ENCODE results near the gene SYNE2.

The SYNE2 gene

DNA sequence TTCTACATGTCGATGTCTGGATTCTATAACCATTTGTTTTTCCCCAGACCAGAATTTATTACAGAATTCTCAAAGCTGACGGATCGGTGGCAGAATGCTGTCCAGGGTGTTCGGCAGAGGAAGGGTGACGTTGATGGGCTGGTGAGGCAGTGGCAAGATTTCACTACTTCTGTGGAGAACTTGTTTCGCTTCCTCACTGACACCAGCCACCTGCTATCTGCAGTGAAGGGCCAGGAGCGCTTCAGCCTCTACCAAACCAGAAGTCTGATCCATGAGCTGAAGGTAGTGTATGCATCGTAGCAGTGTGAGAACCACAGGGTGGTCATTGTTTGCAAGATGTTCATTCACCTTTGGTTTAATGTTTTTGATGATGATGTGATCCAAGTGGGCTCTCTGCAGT, 317.4 kb downstream of the SYNE2 start:
- Histone ChIP-seq H3K79me2 (ENCODE audit: insufficient read depth, low read length) (no peaks in the 10 kb centered on the region), H3K36me3 (ENCODE audit: low read length) (peaks cover 48% of the 10 kb centered on the region), H3K9me2 (replicated peaks; ENCODE audit: insufficient read depth, low read length) (no peaks in the 10 kb centered on the region), H3K4me2 (ENCODE audit: low read depth, low read length, poor library complexity, severe bottlenecking) (no peak overlapping the region), H3K9ac (ENCODE audit: low read length) (no peak overlapping the region), H3K27ac (ENCODE audit: low read depth, low read length) (no peak overlapping the region), H3K4me3 (ENCODE audit: insufficient read depth, low read length, poor library complexity, severe bottlenecking) (no peak overlapping the region), H3K27me3 (ENCODE audit: low read length) (no peaks in the 10 kb centered on the region), H4K20me1 (ENCODE audit: low read depth, low read length) (no peaks in the 10 kb centered on the region), H3K9me3 (ENCODE audit: insufficient read depth, low read length) (no peaks in the 10 kb centered on the region), H2AFZ (ENCODE audit: low read depth, low read length, severe bottlenecking) (no peak overlapping the region), H3F3A (ENCODE audit: insufficient read depth) (peaks cover under 1% of the 10 kb centered on the region; the same call in 1 of the 2 replicates)
- TF ChIP-seq, protein P1, sequence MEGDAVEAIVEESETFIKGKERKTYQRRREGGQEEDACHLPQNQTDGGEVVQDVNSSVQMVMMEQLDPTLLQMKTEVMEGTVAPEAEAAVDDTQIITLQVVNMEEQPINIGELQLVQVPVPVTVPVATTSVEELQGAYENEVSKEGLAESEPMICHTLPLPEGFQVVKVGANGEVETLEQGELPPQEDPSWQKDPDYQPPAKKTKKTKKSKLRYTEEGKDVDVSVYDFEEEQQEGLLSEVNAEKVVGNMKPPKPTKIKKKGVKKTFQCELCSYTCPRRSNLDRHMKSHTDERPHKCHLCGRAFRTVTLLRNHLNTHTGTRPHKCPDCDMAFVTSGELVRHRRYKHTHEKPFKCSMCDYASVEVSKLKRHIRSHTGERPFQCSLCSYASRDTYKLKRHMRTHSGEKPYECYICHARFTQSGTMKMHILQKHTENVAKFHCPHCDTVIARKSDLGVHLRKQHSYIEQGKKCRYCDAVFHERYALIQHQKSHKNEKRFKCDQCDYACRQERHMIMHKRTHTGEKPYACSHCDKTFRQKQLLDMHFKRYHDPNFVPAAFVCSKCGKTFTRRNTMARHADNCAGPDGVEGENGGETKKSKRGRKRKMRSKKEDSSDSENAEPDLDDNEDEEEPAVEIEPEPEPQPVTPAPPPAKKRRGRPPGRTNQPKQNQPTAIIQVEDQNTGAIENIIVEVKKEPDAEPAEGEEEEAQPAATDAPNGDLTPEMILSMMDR (IDR thresholded peaks at IDR 0.05; ENCODE audit: insufficient read depth, low read length, poor library complexity, severe bottlenecking) = no peak
- TF ChIP-seq EZH2phosphoT487 (conservative IDR thresholded peaks at IDR 0.05; ENCODE audit: low read length) = no peak

DNA sequence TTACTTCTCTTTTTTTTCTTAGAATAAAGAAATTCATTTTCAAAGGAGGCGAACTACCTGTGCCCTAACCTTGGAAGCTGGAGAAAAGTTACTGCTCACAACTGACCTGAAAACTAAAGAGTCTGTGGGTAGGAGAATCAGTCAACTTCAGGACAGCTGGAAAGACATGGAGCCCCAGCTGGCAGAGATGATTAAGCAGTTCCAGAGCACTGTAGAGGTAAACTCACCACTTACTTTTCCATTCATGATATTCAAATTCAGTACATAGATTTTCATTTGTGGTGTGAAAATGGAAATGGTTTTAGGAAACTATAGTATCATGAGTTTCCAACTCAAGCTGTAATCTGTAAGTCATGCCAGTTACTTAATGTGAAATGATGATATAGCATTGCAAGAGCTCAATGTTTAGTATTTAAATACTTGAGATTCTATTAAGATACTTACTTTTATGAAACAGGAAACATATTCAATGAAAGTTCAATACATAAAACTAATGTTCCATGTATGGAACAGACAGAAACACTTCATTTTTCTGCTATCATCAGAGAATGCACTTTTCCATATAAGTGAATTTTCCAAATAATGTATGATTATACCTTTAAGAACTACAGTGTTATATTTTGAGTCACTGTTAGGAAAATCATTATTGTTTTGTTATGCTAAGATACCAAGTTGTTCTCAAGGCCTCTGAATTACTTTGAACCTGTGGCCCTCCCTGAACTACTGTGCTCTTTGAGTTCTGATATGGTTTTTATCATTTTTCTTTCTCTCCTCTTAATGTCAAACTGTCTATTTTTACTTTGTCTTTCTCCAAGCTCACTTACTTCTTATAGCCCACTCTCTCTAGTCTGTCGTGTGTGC, 322.3 kb downstream of the SYNE2 start:
- Histone ChIP-seq H4K20me1 (ENCODE audit: low read depth, low read length) (no peaks in the 10 kb centered on the region), H2AFZ (ENCODE audit: low read depth, low read length, severe bottlenecking) (no peak overlapping the region), H3K36me3 (ENCODE audit: low read length) (peaks cover 47% of the 10 kb centered on the region), H3K4me3 (ENCODE audit: insufficient read depth, low read length, poor library complexity, severe bottlenecking) (no peak overlapping the region), H3K9me2 (replicated peaks; ENCODE audit: insufficient read depth, low read length) (no peaks in the 10 kb centered on the region), H3K4me2 (ENCODE audit: low read depth, low read length, poor library complexity, severe bottlenecking) (no peak overlapping the region), H3K9me3 (ENCODE audit: insufficient read depth, low read length) (no peaks in the 10 kb centered on the region), H3K9ac (ENCODE audit: low read length) (no peak overlapping the region), H3K27me3 (ENCODE audit: low read length) (no peaks in the 10 kb centered on the region), H3K79me2 (ENCODE audit: insufficient read depth, low read length) (no peaks in the 10 kb centered on the region), H3K27ac (ENCODE audit: low read depth, low read length) (0 out of 2 replicates have a peak overlapping the region, but pooled peaks have one; percentile 3), H3F3A (ENCODE audit: insufficient read depth) (peaks cover 13% of the 10 kb centered on the region)
- TF ChIP-seq, protein P1 (IDR thresholded peaks at IDR 0.05; ENCODE audit: insufficient read depth, low read length, poor library complexity, severe bottlenecking) = no peak
- no peak for TF ChIP-seq EZH2phosphoT487 (conservative IDR thresholded peaks at IDR 0.05; ENCODE audit: low read length)

DNA sequence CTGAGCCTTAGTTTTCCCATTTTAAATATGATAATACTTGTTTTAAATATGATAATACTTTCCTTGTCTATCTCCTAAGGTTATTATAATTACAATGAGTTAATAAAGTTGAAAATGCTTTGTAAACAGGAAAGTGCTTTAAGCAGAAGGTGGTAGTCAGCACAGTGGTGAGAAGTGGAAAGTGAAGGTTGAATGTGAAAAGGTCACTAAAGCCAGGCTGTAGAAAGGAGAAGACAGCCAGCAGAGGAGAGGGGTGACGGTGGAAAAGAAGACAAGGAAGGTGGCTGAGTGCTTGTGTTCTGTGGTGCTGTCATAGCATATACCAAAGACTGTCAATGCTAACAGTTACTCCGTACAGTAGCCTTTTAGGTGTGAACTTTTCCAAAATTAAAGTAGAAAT, 323.5 kb downstream of the SYNE2 start:
- Histone ChIP-seq H3K9ac (ENCODE audit: low read length) (no peak overlapping the region), H3K9me2 (replicated peaks; ENCODE audit: insufficient read depth, low read length) (no peaks in the 10 kb centered on the region), H3K79me2 (ENCODE audit: insufficient read depth, low read length) (no peaks in the 10 kb centered on the region), H3K27me3 (ENCODE audit: low read length) (no peaks in the 10 kb centered on the region), H4K20me1 (ENCODE audit: low read depth, low read length) (no peaks in the 10 kb centered on the region), H2AFZ (ENCODE audit: low read depth, low read length, severe bottlenecking) (no peak overlapping the region), H3K36me3 (ENCODE audit: low read length) (peaks cover 53% of the 10 kb centered on the region), H3K9me3 (ENCODE audit: insufficient read depth, low read length) (no peaks in the 10 kb centered on the region), H3K4me3 (ENCODE audit: insufficient read depth, low read length, poor library complexity, severe bottlenecking) (no peak overlapping the region), H3F3A (ENCODE audit: insufficient read depth) (peaks cover 13% of the 10 kb centered on the region), H3K27ac (ENCODE audit: low read depth, low read length) (no peak overlapping the region), H3K4me2 (ENCODE audit: low read depth, low read length, poor library complexity, severe bottlenecking) (no peak overlapping the region)
- TF ChIP-seq EZH2phosphoT487 (conservative IDR thresholded peaks at IDR 0.05; ENCODE audit: low read length) = no peak
- TF ChIP-seq, protein P1 (IDR thresholded peaks at IDR 0.05; ENCODE audit: insufficient read depth, low read length, poor library complexity, severe bottlenecking) = no peak

Measured in SU-DHL-6 (cell line).